Kidney (tissue), 14 donors: ENCODE measurements around the gene GJA5. TPM values are rescaled to one million over a fixed set of nuclear protein-coding genes. Genes with fewer than 3 reads are reported as not detected.

ENCODE experiments used
- DNase-seq, 5 donors: peaks; one replicate each; pipeline ENCODE4 v3.0.0-alpha.2; 2013 to 2020
- FAIRE-seq: peaks from 2 replicates; lab custom pipeline; 2012; peaks lifted over from hg19 to GRCh38; lab: Jason Lieb, UNC
- H3K27ac ChIP-seq, 2 donors: one replicate each; pipeline ENCODE4 v1.7.0; 2013; ENCODE audit warnings: low read depth in 2 of 2, low read length in 2 of 2, inconsistent platforms in 1 of 2
- H3K27me3 ChIP-seq: one replicate; pipeline ENCODE4 v1.7.1; 2013; ENCODE audit warnings: low read length, inconsistent platforms; ENCODE audit not compliant: control insufficient read depth, insufficient read depth
- H3K36me3 ChIP-seq, 3 donors: one replicate each; pipeline versions ENCODE4 v1.7.0 to v1.7.1; 2013; ENCODE audit warnings: low read length in 3 of 3, control low read depth in 1 of 3, inconsistent platforms in 1 of 3; ENCODE audit not compliant: insufficient read depth in 3 of 3, control insufficient read depth in 2 of 3
- H3K4me1 ChIP-seq, 3 donors: one replicate each; pipeline versions ENCODE4 v1.7.0 to v1.7.1; 2013; ENCODE audit warnings: low read length in 3 of 3, inconsistent platforms in 1 of 3, low read depth in 1 of 3; ENCODE audit not compliant: control insufficient read depth in 2 of 3, insufficient read depth in 2 of 3
- H3K4me3 ChIP-seq, 3 donors: one replicate each; pipeline versions ENCODE4 v1.7.0 to v1.8.1; 2013; ENCODE audit warnings: low read length in 3 of 3, control low read depth in 1 of 3, inconsistent platforms in 1 of 3
- H3K9ac ChIP-seq, 3 donors: one replicate each; pipeline versions ENCODE4 v1.7.0 to v1.7.1; 2013; ENCODE audit warnings: low read length in 3 of 3, control low read depth in 1 of 3, inconsistent platforms in 1 of 3
- H3K9me3 ChIP-seq, 3 donors: one replicate each; pipeline versions ENCODE4 v1.7.0 to v1.7.1; 2013; ENCODE audit warnings: low read length in 3 of 3, control low read depth in 1 of 3, inconsistent platforms in 1 of 3; ENCODE audit not compliant: control insufficient read depth in 2 of 3, insufficient read depth in 1 of 3
- intact Hi-C: fragments of 100-400 bp; cut with DNase I; formaldehyde crosslinking; loops from one replicate; pipeline ENCODE4 v1.11.1; 2022
- polyA plus RNA-seq: library from polyadenylated mRNA; stranded (reverse); fragments of 350-450 nt; fragmentation: Illumina TruSeq; extraction: RNeasy Lipid Tissue Mini Kit (QIAGEN cat#74804); gene quantifications from one replicate; pipeline ENCODE4 v1.2.3, GENCODE V29; 2014; ENCODE audit warnings: low read depth, low replicate concordance; ENCODE audit not compliant: insufficient read depth
- total RNA-seq: library from RNA; stranded (reverse); fragmentation: NEBNext Ultra II Directional; extraction: Animal tissue kit (Norgen Biotek cat#: 25700); gene quantifications from one replicate; pipeline ENCODE4 v1.2.1, GENCODE V29; 2021
- TF ChIP-seq, protein P1 (sequence below): IDR thresholded peaks from 3 replicates; pipeline ENCODE4 v1.5.1; 2012; ENCODE audit warnings: mild to moderate bottlenecking, moderate library complexity, borderline replicate concordance; ENCODE audit not compliant: insufficient read depth; ENCODE audit errors: extremely low read depth
- donor health status: control.
- donor health status: control.
- donor health status: control.
- donor health status: control.
- donor health status: control.
- donor health status: DM: yes; HTN: yes; CAD: no.
- donor health status: Normal renal cell carcinoma (clear cell type).

GJA5 gene
- total and polyA plus RNA-seq, 2 donors from 2014 or later = 28.3 to 36.4 TPM

DNA sequence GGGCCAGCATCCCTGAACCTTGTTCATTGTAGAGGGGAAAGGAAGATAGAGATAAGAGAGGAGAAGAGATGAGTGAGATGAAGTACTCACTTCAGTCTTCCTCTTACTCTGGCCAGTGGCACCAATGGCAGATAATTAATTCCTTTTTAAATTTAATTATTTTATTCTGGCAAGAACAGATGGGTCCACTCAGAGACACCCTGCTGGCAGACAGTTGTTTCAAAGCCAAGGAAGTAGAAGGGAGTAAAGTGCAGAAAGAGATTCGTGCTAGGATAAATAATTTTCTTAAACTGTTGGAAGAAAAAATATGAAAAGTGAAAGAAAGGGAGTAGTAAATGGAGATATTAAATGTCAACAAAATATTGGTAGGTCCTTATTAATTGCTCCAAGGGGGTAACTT lies 7.7 kb upstream of the GJA5 start:
- H3K4me1 ChIP-seq = peaks cover 0 to 9% (median 4%) of the 10 kb centered on the region in 3 donors
- H3K27ac ChIP-seq = no peak overlapping the region
- DNase-seq (no peak), FAIRE-seq (no peak)
- H3K4me3 ChIP-seq = no peak overlapping the region
- H3K9me3 ChIP-seq = no peaks in the 10 kb centered on the region
- H3K36me3 ChIP-seq = no peaks in the 10 kb centered on the region
- no peak overlapping the region for H3K9ac ChIP-seq
- TF ChIP-seq, protein P1, sequence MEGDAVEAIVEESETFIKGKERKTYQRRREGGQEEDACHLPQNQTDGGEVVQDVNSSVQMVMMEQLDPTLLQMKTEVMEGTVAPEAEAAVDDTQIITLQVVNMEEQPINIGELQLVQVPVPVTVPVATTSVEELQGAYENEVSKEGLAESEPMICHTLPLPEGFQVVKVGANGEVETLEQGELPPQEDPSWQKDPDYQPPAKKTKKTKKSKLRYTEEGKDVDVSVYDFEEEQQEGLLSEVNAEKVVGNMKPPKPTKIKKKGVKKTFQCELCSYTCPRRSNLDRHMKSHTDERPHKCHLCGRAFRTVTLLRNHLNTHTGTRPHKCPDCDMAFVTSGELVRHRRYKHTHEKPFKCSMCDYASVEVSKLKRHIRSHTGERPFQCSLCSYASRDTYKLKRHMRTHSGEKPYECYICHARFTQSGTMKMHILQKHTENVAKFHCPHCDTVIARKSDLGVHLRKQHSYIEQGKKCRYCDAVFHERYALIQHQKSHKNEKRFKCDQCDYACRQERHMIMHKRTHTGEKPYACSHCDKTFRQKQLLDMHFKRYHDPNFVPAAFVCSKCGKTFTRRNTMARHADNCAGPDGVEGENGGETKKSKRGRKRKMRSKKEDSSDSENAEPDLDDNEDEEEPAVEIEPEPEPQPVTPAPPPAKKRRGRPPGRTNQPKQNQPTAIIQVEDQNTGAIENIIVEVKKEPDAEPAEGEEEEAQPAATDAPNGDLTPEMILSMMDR = no peak
- intact Hi-C loops = no loop called here
- no peaks in the 10 kb centered on the region for H3K27me3 ChIP-seq

DNA sequence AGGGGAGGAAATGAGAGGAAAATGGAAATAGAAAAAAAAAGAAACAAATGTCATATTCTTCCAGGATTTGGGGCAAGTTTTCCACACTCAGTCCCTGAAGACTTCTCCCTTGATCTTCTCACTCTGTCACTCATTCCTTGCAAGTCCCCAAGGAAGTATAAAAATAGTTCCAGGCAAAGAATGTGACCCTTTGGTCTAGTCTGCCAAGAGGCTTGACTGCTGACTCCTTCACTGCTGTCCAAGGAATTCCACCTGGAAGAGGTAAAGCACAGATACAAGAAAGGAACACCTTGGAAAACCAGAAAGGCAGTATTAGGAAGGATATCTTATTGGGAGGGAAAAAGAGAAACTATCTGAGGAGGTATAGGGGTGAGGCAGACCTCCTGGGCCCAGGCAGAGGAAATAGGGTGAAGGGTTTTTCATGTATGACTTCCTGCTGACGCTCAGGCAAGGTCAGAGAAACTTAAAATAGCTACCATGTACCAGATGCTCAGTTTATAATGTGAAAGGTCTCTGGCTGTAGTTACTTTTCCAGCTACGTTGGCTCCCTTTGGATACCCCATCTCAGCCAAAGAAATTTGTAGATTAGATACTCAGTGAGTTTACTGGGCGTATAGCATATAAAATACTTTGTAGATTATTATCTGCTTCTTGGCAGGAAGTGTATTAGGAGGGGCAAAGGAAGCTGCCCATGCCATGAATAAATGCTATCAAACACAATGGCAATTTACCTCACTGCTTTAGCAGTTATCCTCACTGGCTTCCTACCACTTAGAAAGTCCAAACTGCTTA lies 2.0 kb upstream of the GJA5 start:
- no peaks in the 10 kb centered on the region for H3K36me3 ChIP-seq
- H3K9ac ChIP-seq = no peak overlapping the region
- no peak overlapping the region for H3K4me3 ChIP-seq
- H3K27me3 ChIP-seq = no peaks in the 10 kb centered on the region
- peak in 1 of 5 donors; percentile 21 for DNase-seq
- H3K9me3 ChIP-seq = no peaks in the 10 kb centered on the region
- TF ChIP-seq, protein P1 = no peak
- FAIRE-seq = no peak
- peaks cover 0 to 19% (median 17%) of the 10 kb centered on the region in 3 donors for H3K4me1 ChIP-seq
- intact Hi-C loops = no loop called here
- H3K27ac ChIP-seq = peak overlapping the region; percentile 37 to 75

DNA sequence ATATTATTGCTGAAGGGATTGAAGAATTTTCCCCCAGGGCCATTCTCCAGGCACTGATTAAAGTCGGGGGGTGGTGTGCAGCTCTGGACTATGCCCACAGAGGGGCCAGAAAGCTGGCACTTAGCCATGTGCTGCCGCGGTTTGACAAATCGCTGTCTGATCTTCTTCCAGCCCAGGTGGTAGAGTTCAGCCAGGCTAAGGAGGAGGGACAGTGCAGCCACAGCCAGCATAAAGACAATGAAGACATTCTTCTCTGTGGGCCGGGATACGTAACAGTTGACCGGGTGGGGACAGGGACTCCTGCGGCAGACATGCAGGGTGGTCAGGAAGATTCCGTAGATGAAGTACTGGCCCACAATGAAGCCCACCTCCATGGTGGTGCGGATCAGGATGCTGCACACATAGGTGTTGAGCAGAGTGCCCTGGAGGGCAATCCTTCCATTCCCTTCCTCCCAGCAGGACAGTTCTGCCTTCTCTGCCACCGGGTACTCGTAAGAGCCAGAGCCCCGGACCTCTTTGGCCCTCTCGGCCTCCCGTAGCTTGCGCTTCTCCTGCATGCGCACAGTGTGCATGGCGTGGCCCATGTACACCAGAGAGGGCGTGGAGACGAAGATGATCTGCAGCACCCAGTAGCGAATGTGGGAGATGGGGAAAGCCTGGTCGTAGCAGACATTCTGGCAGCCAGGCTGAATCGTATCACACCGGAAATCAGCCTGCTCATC lies 1.9 kb downstream of the GJA5 start:
- DNase-seq = no peak
- H3K27me3 ChIP-seq = no peaks in the 10 kb centered on the region
- H3K4me1 ChIP-seq = peaks cover 0 to 20% (median 17%) of the 10 kb centered on the region in 3 donors
- H3K9ac ChIP-seq = no peak overlapping the region
- no peak overlapping the region for H3K4me3 ChIP-seq
- no peak overlapping the region for H3K27ac ChIP-seq
- FAIRE-seq = no peak
- H3K36me3 ChIP-seq = no peaks in the 10 kb centered on the region
- intact Hi-C loops = no loop called here
- TF ChIP-seq, protein P1 = no peak
- no peaks in the 10 kb centered on the region for H3K9me3 ChIP-seq
